Measurements from ENCODE around the gene KHDC4. TPM values are rescaled to one million over a fixed set of nuclear protein-coding genes. Genes with fewer than 3 reads are reported as not detected.
A peak's percentile ranks its signal among the peaks of the same experiment; 100 is the strongest.

KHDC4 gene
- total RNA-seq: 10 to 100 TPM; 21.0 to 27.8 TPM
- long read RNA-seq, partial matches to known transcripts: 4 of 11 reads
- long read RNA-seq, other reads (novel, unspliced or antisense): 5 of 11 reads

- ATAC-seq (peak; percentile 98), DNase-seq (peak; percentile 97)
- intact Hi-C loops (cut with DNase I): no loop called here
Observed at GRCh38 chr1:155934097-155934935, at the start of gene KHDC4. KHDC4 (minus strand) TSS chr1:155934413; CDS start chr1:155934373, 40 bp downstream.

DNA sequence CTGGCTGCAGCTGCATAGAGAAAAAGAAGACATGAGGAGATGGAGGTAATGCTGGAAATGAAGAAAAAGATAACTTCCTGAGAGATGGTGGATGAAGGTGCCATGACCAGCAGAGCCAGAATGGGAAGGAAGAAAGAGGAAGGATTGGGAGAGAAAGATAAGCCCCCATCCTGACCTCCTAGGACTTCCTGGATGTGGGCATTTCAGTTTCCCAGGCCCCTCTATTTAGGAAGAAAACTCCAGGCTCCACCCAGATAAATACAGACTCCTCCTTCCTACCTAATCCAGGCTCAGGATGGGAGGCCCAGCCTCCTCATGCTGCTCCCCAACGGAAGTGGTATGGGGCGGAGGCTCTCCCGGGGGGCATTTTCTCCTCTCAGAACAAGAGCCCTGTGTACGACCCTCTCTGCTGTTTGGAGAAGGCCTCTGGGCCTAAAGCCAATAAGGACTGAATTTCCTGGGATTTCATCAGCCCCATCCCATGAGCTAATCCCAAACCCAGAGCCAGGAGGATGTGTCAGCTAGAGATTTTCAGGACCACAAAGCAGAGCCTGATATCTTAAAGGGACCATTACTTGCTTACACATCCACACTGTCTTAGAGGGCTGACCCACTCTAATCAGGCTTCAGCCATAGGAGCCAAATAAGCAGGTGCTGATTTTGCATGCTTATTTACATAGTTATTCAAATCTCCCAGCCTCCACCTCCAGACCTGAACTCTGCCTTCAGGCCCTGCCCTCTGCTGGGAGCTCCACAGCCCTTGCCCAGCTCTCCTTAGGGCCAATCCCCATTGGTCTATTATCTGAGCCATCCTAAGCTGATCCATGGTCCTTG, 49.2 kb upstream of the KHDC4 start:
- DNase-seq: peak; percentile 84
- intact Hi-C loops (cut with DNase I): no loop called here
- ATAC-seq: peak; percentile 25 to 59

- DNase-seq: no peak
- intact Hi-C loops (cut with DNase I): no loop called here
- no peak for ATAC-seq
Observed at GRCh38 chr1:155982106-155982505, 47.9 kb upstream of the KHDC4 start.

DNA sequence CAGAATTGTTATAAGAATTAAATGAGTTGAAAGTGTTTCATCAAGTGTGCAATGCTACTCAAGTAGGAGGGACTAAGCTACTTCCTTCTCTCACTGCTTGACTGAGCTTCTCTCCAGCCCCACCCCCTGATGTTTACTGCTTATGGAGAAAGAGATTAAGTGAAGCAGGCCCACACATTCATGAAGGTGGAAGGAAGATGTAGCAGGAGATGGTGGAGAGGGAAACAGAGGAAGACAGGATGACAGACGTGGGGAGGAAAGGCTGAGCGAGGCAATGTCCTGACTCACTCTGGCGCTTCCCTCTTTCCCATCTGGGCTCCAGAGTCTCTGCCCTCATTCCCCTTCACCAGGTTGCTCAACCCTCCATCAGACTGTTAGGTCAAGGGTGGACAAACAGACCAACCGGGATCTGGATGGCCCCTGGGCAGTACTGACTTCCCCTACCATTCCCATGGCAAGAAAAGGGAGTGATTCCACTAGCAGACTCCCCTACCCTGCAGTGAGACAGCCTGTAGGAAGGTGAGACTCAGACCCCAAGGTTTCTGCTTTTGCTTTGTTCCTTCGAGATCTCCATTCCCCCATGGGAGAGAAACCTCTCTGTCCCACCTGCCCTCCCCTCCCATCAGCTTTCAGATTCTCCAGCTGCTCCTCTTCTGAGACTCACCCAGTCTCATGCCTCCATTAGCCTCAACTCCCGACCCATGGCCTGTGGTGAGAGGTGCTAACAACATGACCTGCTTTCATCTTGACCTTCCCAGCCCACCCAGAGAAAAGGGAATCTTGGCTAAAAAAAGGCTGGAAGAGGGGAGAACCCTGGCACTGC, 47.3 kb upstream of the KHDC4 start:
- no peak for DNase-seq
- intact Hi-C loops (cut with DNase I): no loop called here
- peak in 1 of 2 donors; percentile 12 for ATAC-seq

GRCh38 chr1:155979597-155980343, 45.6 kb upstream of the KHDC4 start:
- ATAC-seq: peak; percentile 39 to 67
- intact Hi-C loops (cut with DNase I): loop anchor here in 1 of 2 donors (5.0 kb wide), 1 partner anchor 37 kb away; the partner anchor contains the start of gene RXFP4
- DNase-seq: peak; percentile 57

GRCh38 chr1:155978973-155979429, 44.8 kb upstream of the KHDC4 start:
- ATAC-seq (peak; percentile 13 to 25), DNase-seq (no peak)
- intact Hi-C loops (cut with DNase I): loop anchor here in 1 of 2 donors (5.0 kb wide), 1 partner anchor 37 kb away; the partner anchor contains the start of gene RXFP4

DNA sequence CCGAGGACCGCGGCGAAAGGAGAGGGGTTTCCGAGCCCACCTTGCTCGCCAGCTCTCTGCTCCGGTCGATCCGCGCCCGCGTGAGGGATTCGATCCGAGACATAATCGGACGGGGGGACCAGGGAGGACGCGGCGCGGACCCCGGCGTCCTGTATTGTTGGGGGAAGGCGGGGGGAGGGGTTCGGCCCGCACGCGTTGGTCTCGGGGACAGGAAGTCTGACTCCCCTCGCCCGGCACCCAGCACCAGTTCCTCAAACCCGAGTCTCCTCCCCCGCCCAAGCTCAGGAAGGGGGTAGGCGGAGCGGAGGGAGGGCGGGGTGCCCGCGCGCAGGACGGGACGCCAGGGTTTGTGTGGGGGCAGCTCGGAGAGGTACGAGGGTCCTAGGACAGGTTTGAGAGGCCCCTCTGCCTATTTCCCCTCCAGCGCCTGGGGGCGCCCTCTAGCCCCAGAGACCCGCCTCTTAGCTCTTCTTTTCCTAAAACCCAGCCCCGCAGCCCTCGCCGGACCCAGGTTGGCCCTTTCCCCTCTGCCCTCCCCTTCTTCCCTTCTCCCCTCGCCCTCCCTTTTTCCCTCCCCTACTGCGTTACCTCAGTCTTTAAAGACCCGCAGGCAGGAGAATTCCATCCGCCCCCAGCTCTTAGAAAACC, 44.2 kb upstream of the KHDC4 start, which contains the start of gene ARHGEF2:
TSS of gene ARHGEF2 (minus strand) at position 223 of the 648 bp plus-strand sequence. CDS start at position 103, 120 bp downstream.
- DNase-seq: peak; percentile 89
- peak; percentile 70 to 80 for ATAC-seq
- intact Hi-C loops (cut with DNase I): loop anchor here in 1 of 2 donors (5.0 kb wide), 1 partner anchor 36 kb away; the partner anchor contains the start of gene RXFP4

DNA sequence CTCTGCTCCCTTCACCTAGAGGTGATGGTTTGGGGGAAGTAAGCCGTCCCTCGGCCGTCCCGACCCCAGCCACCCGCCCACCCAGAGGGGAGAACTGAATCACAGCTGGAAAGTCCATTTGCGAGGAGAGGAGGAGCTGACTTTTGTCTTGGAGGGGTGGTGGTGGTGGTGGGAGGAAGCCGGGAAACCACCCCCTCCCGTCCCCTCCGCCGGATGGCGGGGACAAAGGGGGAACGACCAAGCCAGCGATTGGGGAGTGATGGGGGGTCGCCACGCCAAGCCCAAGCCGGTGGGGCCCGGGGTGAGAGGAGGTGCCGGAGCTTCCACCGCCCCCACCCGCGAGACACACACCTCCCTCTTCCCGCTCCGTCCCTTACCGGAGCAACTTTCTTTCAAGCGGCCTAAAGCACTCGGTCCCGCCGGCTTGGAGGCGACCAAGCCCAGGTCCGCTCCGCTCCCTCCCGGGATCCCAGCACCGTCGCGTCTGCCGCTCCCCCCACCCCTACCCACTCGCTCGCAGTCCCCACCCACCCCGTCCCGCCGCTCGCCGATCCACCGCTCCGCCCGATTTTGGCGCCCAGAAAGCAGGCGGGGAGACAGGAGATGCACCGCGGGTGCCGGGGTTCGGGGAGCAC, 43.6 kb upstream of the KHDC4 start:
- peak; percentile 48 to 53 for ATAC-seq
- intact Hi-C loops (cut with DNase I): loop anchor here in 1 of 2 donors (5.0 kb wide), 1 partner anchor 36 kb away; the partner anchor contains the start of gene RXFP4
- peak; percentile 51 for DNase-seq

DNA sequence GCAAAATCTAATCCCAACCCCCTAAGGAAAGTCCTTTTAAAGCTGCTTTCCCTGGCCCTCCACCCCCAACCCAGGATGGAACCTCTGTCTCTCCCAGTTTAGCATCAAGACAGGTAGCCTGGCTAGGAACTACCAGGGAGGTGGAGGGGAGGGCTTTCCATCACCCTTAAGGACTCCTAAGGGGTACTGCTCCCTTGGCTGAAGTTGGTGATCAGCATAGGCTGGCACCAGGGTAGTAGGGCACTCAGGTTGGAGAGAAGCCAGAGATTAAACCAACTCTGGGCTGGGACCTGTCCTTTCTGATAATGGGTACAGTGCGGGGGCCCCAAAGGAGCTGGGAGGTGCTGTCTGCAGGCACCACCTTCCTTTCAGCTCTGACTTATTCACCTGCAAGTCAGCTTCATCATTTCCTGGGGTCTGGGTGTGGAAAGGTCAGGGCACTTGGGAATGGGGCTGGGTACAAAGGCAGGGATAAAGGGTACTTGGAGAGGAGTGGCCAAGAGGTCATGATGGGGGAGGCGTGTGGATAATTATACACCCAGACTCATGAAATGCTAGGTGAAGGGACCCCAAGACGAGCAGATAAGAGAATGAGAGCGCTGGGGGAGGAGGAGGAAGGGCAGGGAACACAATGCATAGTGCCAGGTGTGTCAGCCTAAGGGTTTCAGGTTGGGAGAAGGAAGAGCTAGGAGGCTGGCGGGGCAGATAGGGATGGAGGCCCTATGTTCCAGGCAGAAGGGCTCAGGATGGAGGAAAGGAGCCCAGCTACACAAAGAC, 42.9 kb upstream of the KHDC4 start:
- ATAC-seq (no peak), DNase-seq (no peak)
- intact Hi-C loops (cut with DNase I): loop anchor here in 1 of 2 donors (5.0 kb wide), 1 partner anchor 35 kb away; the partner anchor contains the start of gene RXFP4

- intact Hi-C loops (cut with DNase I): loop anchor here in 1 of 2 donors (5.0 kb wide), 1 partner anchor 34 kb away; the partner anchor contains the start of gene RXFP4
- DNase-seq (peak; percentile 84), ATAC-seq (no peak)
Observed at GRCh38 chr1:155976062-155976912, 42.1 kb upstream of the KHDC4 start.

- ATAC-seq (no peak), DNase-seq (no peak)
- intact Hi-C loops (cut with DNase I): loop anchor here in 1 of 2 donors (5.0 kb wide), 1 partner anchor 33 kb away; the partner anchor contains the start of gene RXFP4
Observed at GRCh38 chr1:155975375-155976061, 41.3 kb upstream of the KHDC4 start.

DNA sequence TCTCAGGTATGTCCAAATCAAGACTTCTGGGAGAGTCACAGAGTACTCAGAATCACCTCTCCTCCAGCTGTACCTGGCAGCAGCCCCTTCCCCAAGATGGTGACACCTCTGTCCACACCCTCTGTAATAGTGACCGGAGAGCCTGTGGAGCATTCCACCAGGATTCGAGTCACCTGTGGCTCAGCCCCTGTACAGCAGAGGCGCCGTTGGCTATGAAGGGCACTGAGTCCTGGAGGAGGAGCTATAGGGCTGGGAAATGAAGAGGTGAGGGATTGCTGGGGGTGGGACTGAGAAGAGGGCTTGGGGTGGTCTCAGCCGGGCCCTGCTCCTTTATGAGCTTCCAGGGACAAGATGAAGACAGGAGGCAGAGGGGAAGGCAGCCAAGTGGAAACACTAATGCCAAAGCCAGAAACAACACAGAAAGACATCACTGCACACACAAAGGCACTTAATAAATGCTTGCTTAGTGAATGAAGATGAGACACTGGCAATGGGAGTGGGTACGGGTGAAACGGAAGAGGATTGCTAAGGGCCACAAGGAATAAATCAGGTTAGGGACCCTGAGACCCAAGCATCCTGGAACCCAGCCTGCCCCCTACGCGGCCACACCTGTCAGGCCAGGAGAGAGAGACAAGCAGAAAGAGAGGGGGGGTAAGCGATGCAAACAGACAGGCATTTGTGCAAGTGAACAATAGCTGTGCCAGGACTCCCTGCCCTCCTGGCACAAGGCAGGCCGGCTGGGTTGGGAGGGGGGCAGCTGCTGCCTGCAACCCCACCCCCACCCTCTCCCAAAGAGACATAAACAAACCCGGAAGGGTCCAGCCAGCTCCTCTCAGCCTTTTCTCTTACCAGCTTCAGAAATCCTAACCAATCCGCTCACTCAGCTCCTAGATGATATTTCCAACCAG, 40.2 kb upstream of the KHDC4 start:
- intact Hi-C loops (cut with DNase I): loop anchor here in 1 of 2 donors (5.0 kb wide), 1 partner anchor 32 kb away; the partner anchor contains the start of gene RXFP4
- ATAC-seq (no peak), DNase-seq (no peak)

DNA sequence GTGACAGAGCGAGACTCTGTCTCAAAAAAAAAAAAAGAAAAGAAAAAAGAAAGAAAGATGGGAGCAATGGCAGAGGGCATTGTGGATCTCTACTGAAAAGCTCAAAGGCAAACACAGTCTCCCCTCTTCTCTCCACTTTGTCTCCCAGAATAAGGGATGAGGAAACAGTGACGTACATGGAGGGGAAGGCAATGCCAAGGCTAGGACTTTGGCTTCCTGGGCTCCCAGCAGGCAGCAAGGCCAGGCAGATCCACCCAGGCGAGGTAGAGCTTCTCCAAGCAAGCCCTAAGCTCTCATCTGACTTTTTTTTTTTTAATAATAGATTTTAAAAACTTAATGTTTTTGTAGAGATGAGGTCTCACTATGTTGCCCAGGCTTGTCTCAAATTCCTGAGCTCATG, 39.5 kb upstream of the KHDC4 start:
- ATAC-seq (no peak), DNase-seq (no peak)
- intact Hi-C loops (cut with DNase I): no loop called here

Data from left cardiac atrium (tissue), 4 donors.